GM04503 (cell line): ENCODE results near the gene RGS3.
A peak's percentile ranks its signal among the peaks of the same experiment; 100 is the strongest.
"Not testable (repeated sequence)": the region's sequence is repeated elsewhere in the genome, so short reads cannot be mapped to it uniquely, and the experiment has no call there.

Source experiments
- DNase-seq: peaks from one replicate; pipeline ENCODE4 v3.0.0-alpha.2; 2012; ENCODE audit warnings: low read depth

The RGS3 gene

GRCh38 chr9:113463418-113464285, at the start of gene RGS3:
Gene RGS3 (plus strand): TSS chr9:113463727. CDS start chr9:113463803, 76 bp downstream.
- no peak for DNase-seq

- DNase-seq, result no peak
These were observed 47.3 kb upstream of the RGS3 start for GRCh38 chr9:113416149-113416721.

GRCh38 chr9:113417370-113417769, 46.2 kb upstream of the RGS3 start:
- no peak for DNase-seq

- DNase-seq, result no peak
These were observed 41.8 kb upstream of the RGS3 start for GRCh38 chr9:113421726-113422125.

- DNase-seq, result no peak
These were observed 38.5 kb upstream of the RGS3 start for GRCh38 chr9:113425072-113425471.

GRCh38 chr9:113426701-113427100, 36.8 kb upstream of the RGS3 start:
- DNase-seq, result no peak

GRCh38 chr9:113427629-113428028, 35.9 kb upstream of the RGS3 start:
- DNase-seq, result no peak

- no peak for DNase-seq
These were observed 35.4 kb upstream of the RGS3 start for GRCh38 chr9:113428062-113428615.

GRCh38 chr9:113431191-113431590, 32.3 kb upstream of the RGS3 start:
- no peak for DNase-seq

GRCh38 chr9:113436728-113437515, 26.6 kb upstream of the RGS3 start:
- peak; percentile 35 for DNase-seq

GRCh38 chr9:113437716-113438115, 25.8 kb upstream of the RGS3 start:
- not testable (repeated sequence) for DNase-seq

- DNase-seq, result no peak
These were observed 18.8 kb upstream of the RGS3 start for GRCh38 chr9:113444736-113445135.

- no peak for DNase-seq
These were observed 17.2 kb upstream of the RGS3 start for GRCh38 chr9:113446323-113446740.

GRCh38 chr9:113449376-113449775, 14.2 kb upstream of the RGS3 start:
- DNase-seq, result no peak

- DNase-seq, result no peak
These were observed 11.4 kb upstream of the RGS3 start for GRCh38 chr9:113452113-113452605.

- peak; percentile 75 for DNase-seq
These were observed 8.4 kb upstream of the RGS3 start for GRCh38 chr9:113454914-113455761.

GRCh38 chr9:113456235-113456634, 7.3 kb upstream of the RGS3 start:
- DNase-seq, result no peak

- DNase-seq, result no peak
These were observed 2.2 kb upstream of the RGS3 start for GRCh38 chr9:113461285-113461684.

GRCh38 chr9:113461943-113462342, 1.6 kb upstream of the RGS3 start:
- no peak for DNase-seq

- DNase-seq, result no peak
These were observed 693 bp upstream of the RGS3 start for GRCh38 chr9:113462781-113463286.

- no peak for DNase-seq
These were observed 746 bp downstream of the RGS3 start for GRCh38 chr9:113464286-113464660.
